HL-60 (cell line): Measurements from ENCODE around the gene PPP2R3A.

Source experiments
- DNase-seq, 2 experiments: peaks; one replicate each; pipeline ENCODE4 v3.0.0-alpha.2; 2010 to 2020; ENCODE audit warnings: low read depth in 1 of 2, low spot score in 1 of 2
- H3K27ac ChIP-seq: fragments of 250-450 bp; sonication (Bioruptor Pico); replicated peaks from 2 replicates; pipeline ENCODE4 v1.5.1; 2020; ENCODE audit warnings: mild to moderate bottlenecking, moderate library complexity
- H3K27me3 ChIP-seq: fragments of 250-450 bp; sonication (Bioruptor Pico); 2 replicates; pipeline ENCODE4 v1.5.1; 2021; ENCODE audit warnings: mild to moderate bottlenecking, moderate library complexity; ENCODE audit not compliant: insufficient read depth, poor library complexity, severe bottlenecking
- H3K4me3 ChIP-seq: replicated peaks from 2 replicates; pipeline ENCODE4 v1.5.1; 2011; ENCODE audit warnings: mild to moderate bottlenecking, control low read depth, low read length; ENCODE audit not compliant: insufficient read depth
- CTCF ChIP-seq: IDR thresholded peaks from one replicate; pipeline ENCODE4 v1.5.1; 2011; ENCODE audit warnings: low read length, control low read depth, inconsistent platforms; ENCODE audit not compliant: insufficient read depth
- GABPA ChIP-seq: IDR thresholded peaks from 2 replicates; pipeline ENCODE4 v1.6.1; 2012; ENCODE audit warnings: low read depth
- POLR2AphosphoS5 ChIP-seq: IDR thresholded peaks from 2 replicates; pipeline ENCODE4 v1.6.1; 2012; ENCODE audit warnings: low read depth
- REST ChIP-seq: IDR thresholded peaks from 2 replicates; pipeline ENCODE4 v1.6.1; 2012; ENCODE audit warnings: low read depth; ENCODE audit not compliant: insufficient replicate concordance
- SPI1 ChIP-seq: IDR thresholded peaks from 2 replicates; pipeline ENCODE4 v1.6.1; 2012; ENCODE audit warnings: low read depth, mild to moderate bottlenecking, borderline replicate concordance

Gene PPP2R3A

GRCh38 chr3:135982404-135982761 is 16.9 kb downstream of the PPP2R3A start:
- TF ChIP-seq REST (no peak), SPI1 (no peak), GABPA (no peak), POLR2AphosphoS5 (no peak)
- DNase-seq: no peak
- H3K27ac ChIP-seq: no peak overlapping the region
- H3K4me3 ChIP-seq: no peak overlapping the region
- H3K27me3 ChIP-seq: peaks cover 6% of the 10 kb centered on the region

GRCh38 chr3:135982922-135983581 is 17.5 kb downstream of the PPP2R3A start:
- no peak for TF ChIP-seq GABPA
- H3K4me3 ChIP-seq: no peak overlapping the region
- no peak overlapping the region for H3K27ac ChIP-seq
- no peak for DNase-seq
- H3K27me3 ChIP-seq: peaks cover 6% of the 10 kb centered on the region

GRCh38 chr3:135987661-135988060 is 22.1 kb downstream of the PPP2R3A start:
- no peak overlapping the region for H3K4me3 ChIP-seq
- TF ChIP-seq SPI1 (no peak), REST (no peak), POLR2AphosphoS5 (no peak), GABPA (no peak), CTCF (no peak)
- peaks cover 7% of the 10 kb centered on the region for H3K27me3 ChIP-seq
- no peak overlapping the region for H3K27ac ChIP-seq
- DNase-seq: no peak

- no peak for TF ChIP-seq SPI1
- no peak for TF ChIP-seq REST
- no peak for TF ChIP-seq POLR2AphosphoS5
- no peak for TF ChIP-seq CTCF
- no peak for TF ChIP-seq GABPA
- Histone ChIP-seq H3K27me3 (peaks cover 2% of the 10 kb centered on the region), H3K4me3 (no peak overlapping the region), H3K27ac (no peak overlapping the region)
- DNase-seq: no peak
Measured at GRCh38 chr3:135989242-135989641, 23.7 kb downstream of the PPP2R3A start.
